ENCODE measurements around the gene IGF2R. TPM values are rescaled to one million over a fixed set of nuclear protein-coding genes. Genes with fewer than 3 reads are reported as not detected.

The IGF2R gene
- total and polyA plus RNA-seq, 2 of the 13 experiments (the other 11 are each of a cell fraction or from before 2014, with no cell fraction given): 38.3 to 70.0 TPM

DNA sequence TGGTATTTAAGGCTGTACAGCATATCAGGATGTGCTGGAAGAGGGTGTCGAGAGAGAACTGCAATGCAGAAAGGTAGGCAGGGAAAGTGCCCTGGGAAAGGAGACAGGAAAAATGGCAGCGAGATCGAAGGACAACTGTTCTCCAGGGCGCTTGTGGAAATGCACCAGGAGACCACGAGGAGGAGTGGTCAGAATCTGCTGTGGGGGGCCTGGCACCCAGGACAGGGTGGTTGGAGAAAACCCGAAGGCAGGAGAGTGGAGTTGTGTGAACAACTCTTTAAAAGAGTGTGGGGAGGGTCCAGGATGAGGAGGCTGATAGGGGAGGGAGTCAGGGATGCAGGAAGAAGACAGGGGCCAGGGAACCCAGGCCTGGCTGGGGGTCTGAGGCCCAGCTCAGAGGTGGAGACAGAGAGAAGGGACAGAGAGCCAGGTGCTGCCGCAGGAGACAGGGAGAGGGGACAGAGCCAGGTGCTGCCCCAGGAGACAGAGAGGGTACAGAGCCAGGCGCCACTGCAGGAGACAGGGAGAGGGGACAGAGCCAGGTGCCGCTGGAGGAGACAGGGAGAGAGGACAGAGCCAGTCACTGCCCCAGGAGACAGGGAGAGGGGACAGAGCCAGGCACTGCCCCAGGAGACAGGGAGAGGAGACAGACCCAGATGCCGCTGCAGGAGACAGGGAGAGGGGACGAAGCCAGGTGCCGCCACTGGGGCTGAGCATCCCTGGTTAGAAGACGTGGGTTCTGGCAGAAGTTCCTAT, 162.0 kb downstream of the IGF2R start:
- Histone ChIP-seq H4K20me1 (ENCODE audit: insufficient read depth, low read length) (no peaks in the 10 kb centered on the region), H3K4me1 (ENCODE audit: insufficient read depth, low read length) (peaks cover 49% of the 10 kb centered on the region), H3K4me2 (ENCODE audit: low read depth, low read length) (no peak overlapping the region), H2AFZ (ENCODE audit: low read length) (no peak overlapping the region), H3K9me3 (ENCODE audit: low read length) (no peaks in the 10 kb centered on the region), H3K4me3 (replicated peaks in 1 of 3; ENCODE audit: insufficient read depth in 1 of 3, low read depth in 2 of 3, low read length in 3 of 3) (no peak overlapping the region), H3K27ac (ENCODE audit: extremely low read length, insufficient read depth, low read length) (no peak overlapping the region), H3K27me3 (ENCODE audit: control insufficient read depth in 1 of 2, insufficient read depth in 2 of 2, low read length in 2 of 2) (no peaks in the 10 kb centered on the region), H3K79me2 (ENCODE audit: insufficient read depth, low read length) (no peaks in the 10 kb centered on the region), H3K9ac (ENCODE audit: insufficient read depth, low read depth, low read length) (no peak overlapping the region), H3K36me3 (replicated peaks in 1 of 2; ENCODE audit: control insufficient read depth in 1 of 2, insufficient read depth in 2 of 2, low read length in 2 of 2) (no peaks in the 10 kb centered on the region)
- CTCF ChIA-PET (ENCODE audit: low intra/inter-chr PET ratio, low total read pairs): no interaction called here
- TF ChIP-seq MIXL1 (CRISPR knock-in tag; IDR thresholded peaks at IDR 0.05) (no peak), CEBPB (IDR thresholded peaks at IDR 0.05; ENCODE audit: borderline replicate concordance, low read depth, low read length) (no peak), ZNF570 (CRISPR knock-in tag; IDR thresholded peaks at IDR 0.05; ENCODE audit: borderline replicate concordance) (no peak), DNMT1 (CRISPR knock-in tag; IDR thresholded peaks at IDR 0.05) (no peak)
- DNase-seq (ENCODE audit: low spot score) (no peak), FAIRE-seq (no peak), ATAC-seq (no peak)
- POLR2A ChIA-PET: no interaction called here
- intact Hi-C loops (cut with micrococcal nuclease; ENCODE audit: unreplicated experiment): loop anchor here (10.0 kb wide), 1 partner anchor 124 kb away; the partner anchor contains the start of gene SLC22A2
- no TSS peak for BruUV-seq (replicated peaks)
- in situ Hi-C loops (cut with HindIII; ENCODE audit: extremely low pct_ligation_motif_present, low pct_unique_long_range_greater_than_20kb): no loop called here
- WGBS (ENCODE audit: low lambda C conversion rate): 91% methylated on average over 13 of the region's 13 CpGs

- in situ Hi-C loops (cut with HindIII; ENCODE audit: extremely low pct_ligation_motif_present, low pct_unique_long_range_greater_than_20kb): no loop called here
- BruUV-seq (replicated peaks): no TSS peak
- H3K79me2 ChIP-seq (ENCODE audit: insufficient read depth, low read length): no peaks in the 10 kb centered on the region
- no peaks in the 10 kb centered on the region for H3K9me3 ChIP-seq (ENCODE audit: low read length)
- no peaks in the 10 kb centered on the region for H3K36me3 ChIP-seq (replicated peaks in 1 of 2; ENCODE audit: control insufficient read depth in 1 of 2, insufficient read depth in 2 of 2, low read length in 2 of 2)
- no peak for TF ChIP-seq TP53 (CRISPR knock-in tag; conservative IDR thresholded peaks at IDR 0.05)
- TF ChIP-seq ZNF570 (CRISPR knock-in tag; IDR thresholded peaks at IDR 0.05; ENCODE audit: borderline replicate concordance): no peak
- TF ChIP-seq ZNF224 (CRISPR knock-in tag; IDR thresholded peaks at IDR 0.05): no peak
- TF ChIP-seq TBX3 (IDR thresholded peaks at IDR 0.05; ENCODE audit: borderline replicate concordance): no peak
- TF ChIP-seq BRD4 (CRISPR knock-in tag; IDR thresholded peaks at IDR 0.05): no peak
- TF ChIP-seq CEBPB (IDR thresholded peaks at IDR 0.05; ENCODE audit: borderline replicate concordance, low read depth, low read length): no peak
- TF ChIP-seq HHEX (CRISPR knock-in tag; IDR thresholded peaks at IDR 0.05): no peak
- TF ChIP-seq KAT2B (IDR thresholded peaks at IDR 0.05; ENCODE audit: borderline replicate concordance, low read depth, low read length): no peak
- no peak for TF ChIP-seq AHR (CRISPR knock-in tag; IDR thresholded peaks at IDR 0.05)
- no peak for TF ChIP-seq AGO1 (IDR thresholded peaks at IDR 0.05; ENCODE audit: low read depth, low read length, poor library complexity, severe bottlenecking)
- TF ChIP-seq, protein P1, sequence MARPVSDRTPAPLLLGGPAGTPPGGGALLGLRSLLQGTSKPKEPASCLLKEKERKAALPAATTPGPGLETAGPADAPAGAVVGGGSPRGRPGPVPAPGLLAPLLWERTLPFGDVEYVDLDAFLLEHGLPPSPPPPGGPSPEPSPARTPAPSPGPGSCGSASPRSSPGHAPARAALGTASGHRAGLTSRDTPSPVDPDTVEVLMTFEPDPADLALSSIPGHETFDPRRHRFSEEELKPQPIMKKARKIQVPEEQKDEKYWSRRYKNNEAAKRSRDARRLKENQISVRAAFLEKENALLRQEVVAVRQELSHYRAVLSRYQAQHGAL (CRISPR knock-in tag; IDR thresholded peaks at IDR 0.05; ENCODE audit: not compliant biosample characterization): no peak
- TF ChIP-seq, protein P2, sequence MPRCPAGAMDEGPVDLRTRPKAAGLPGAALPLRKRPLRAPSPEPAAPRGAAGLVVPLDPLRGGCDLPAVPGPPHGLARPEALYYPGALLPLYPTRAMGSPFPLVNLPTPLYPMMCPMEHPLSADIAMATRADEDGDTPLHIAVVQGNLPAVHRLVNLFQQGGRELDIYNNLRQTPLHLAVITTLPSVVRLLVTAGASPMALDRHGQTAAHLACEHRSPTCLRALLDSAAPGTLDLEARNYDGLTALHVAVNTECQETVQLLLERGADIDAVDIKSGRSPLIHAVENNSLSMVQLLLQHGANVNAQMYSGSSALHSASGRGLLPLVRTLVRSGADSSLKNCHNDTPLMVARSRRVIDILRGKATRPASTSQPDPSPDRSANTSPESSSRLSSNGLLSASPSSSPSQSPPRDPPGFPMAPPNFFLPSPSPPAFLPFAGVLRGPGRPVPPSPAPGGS (CRISPR knock-in tag; IDR thresholded peaks at IDR 0.05): no peak
- no peaks in the 10 kb centered on the region for H4K20me1 ChIP-seq (ENCODE audit: insufficient read depth, low read length)
- H3K27ac ChIP-seq (ENCODE audit: extremely low read length, insufficient read depth, low read length): no peak overlapping the region
- ATAC-seq (no peak), FAIRE-seq (no peak), DNase-seq (ENCODE audit: low spot score) (no peak)
- no peak overlapping the region for H3K9ac ChIP-seq (ENCODE audit: insufficient read depth, low read depth, low read length)
- peaks cover 50% of the 10 kb centered on the region for H3K4me1 ChIP-seq (ENCODE audit: insufficient read depth, low read length)
- no peak overlapping the region for H2AFZ ChIP-seq (ENCODE audit: low read length)
- intact Hi-C loops (cut with micrococcal nuclease; ENCODE audit: unreplicated experiment): loop anchor here (10.0 kb wide), 1 partner anchor 123 kb away; the partner anchor contains the start of gene SLC22A2
- ChIA-PET CTCF (ENCODE audit: low intra/inter-chr PET ratio, low total read pairs) (no interaction called here), POLR2A (no interaction called here)
- no peak overlapping the region for H3K4me3 ChIP-seq (replicated peaks in 1 of 3; ENCODE audit: insufficient read depth in 1 of 3, low read depth in 2 of 3, low read length in 3 of 3)
- no peak overlapping the region for H3K4me2 ChIP-seq (ENCODE audit: low read depth, low read length)
- WGBS (ENCODE audit: low lambda C conversion rate): 95% methylated on average over 18 of the region's 19 CpGs
- H3K27me3 ChIP-seq (ENCODE audit: control insufficient read depth in 1 of 2, insufficient read depth in 2 of 2, low read length in 2 of 2): no peaks in the 10 kb centered on the region
Measured at GRCh38 chr6:160131636-160132296, 162.9 kb downstream of the IGF2R start.

Measured in HepG2 (cell line).